ENCODE results near the gene GRIN3A. TPM values are rescaled to one million over a fixed set of nuclear protein-coding genes. Genes with fewer than 3 reads are reported as not detected.
A peak's percentile ranks its signal among the peaks of the same experiment; 100 is the strongest.

GRIN3A gene
- total RNA-seq, 1 donor from 2014 or later = 0.15 TPM

- no peak for DNase-seq
- H3K27me3 Mint-ChIP-seq (ENCODE audit: unreplicated experiment) = no peaks in the 10 kb centered on the region
- H3K9me3 Mint-ChIP-seq (ENCODE audit: unreplicated experiment) = no peaks in the 10 kb centered on the region
- H3K27ac Mint-ChIP-seq (ENCODE audit: unreplicated experiment) = no peak overlapping the region
- TF ChIP-seq CTCF (IDR thresholded peaks at IDR 0.05; ENCODE audit: partially characterized antibody, unreplicated experiment) = no peak
- H3K4me1 Mint-ChIP-seq (ENCODE audit: low read depth, unreplicated experiment) = peaks cover 7% of the 10 kb centered on the region
- no peak overlapping the region for H3K4me3 Mint-ChIP-seq (ENCODE audit: unreplicated experiment)
- no peaks in the 10 kb centered on the region for H3K36me3 Mint-ChIP-seq (ENCODE audit: unreplicated experiment)
These were observed 108.8 kb downstream of the GRIN3A start for GRCh38 chr9:101629636-101630035.

GRCh38 chr9:101628173-101628572 lies 110.3 kb downstream of the GRIN3A start:
- no peaks in the 10 kb centered on the region for H3K36me3 Mint-ChIP-seq (ENCODE audit: unreplicated experiment)
- H3K27me3 Mint-ChIP-seq (ENCODE audit: unreplicated experiment) = no peaks in the 10 kb centered on the region
- no peak overlapping the region for H3K4me3 Mint-ChIP-seq (ENCODE audit: unreplicated experiment)
- H3K27ac Mint-ChIP-seq (ENCODE audit: unreplicated experiment) = peak overlapping the region; percentile 72
- no peak for TF ChIP-seq CTCF (IDR thresholded peaks at IDR 0.05; ENCODE audit: partially characterized antibody, unreplicated experiment)
- peaks cover 7% of the 10 kb centered on the region for H3K4me1 Mint-ChIP-seq (ENCODE audit: low read depth, unreplicated experiment)
- no peak for DNase-seq
- no peaks in the 10 kb centered on the region for H3K9me3 Mint-ChIP-seq (ENCODE audit: unreplicated experiment)

GRCh38 chr9:101626295-101626694 lies 112.2 kb downstream of the GRIN3A start:
- no peak for DNase-seq
- TF ChIP-seq CTCF (IDR thresholded peaks at IDR 0.05; ENCODE audit: partially characterized antibody, unreplicated experiment) = no peak
- Mint-ChIP-seq H3K4me1 (ENCODE audit: low read depth, unreplicated experiment) (peaks cover 14% of the 10 kb centered on the region), H3K9me3 (ENCODE audit: unreplicated experiment) (no peaks in the 10 kb centered on the region), H3K27me3 (ENCODE audit: unreplicated experiment) (no peaks in the 10 kb centered on the region), H3K36me3 (ENCODE audit: unreplicated experiment) (no peaks in the 10 kb centered on the region), H3K27ac (ENCODE audit: unreplicated experiment) (no peak overlapping the region), H3K4me3 (ENCODE audit: unreplicated experiment) (no peak overlapping the region)

- H3K27ac Mint-ChIP-seq (ENCODE audit: unreplicated experiment) = no peak overlapping the region
- H3K9me3 Mint-ChIP-seq (ENCODE audit: unreplicated experiment) = no peaks in the 10 kb centered on the region
- no peaks in the 10 kb centered on the region for H3K27me3 Mint-ChIP-seq (ENCODE audit: unreplicated experiment)
- no peak overlapping the region for H3K4me3 Mint-ChIP-seq (ENCODE audit: unreplicated experiment)
- DNase-seq = no peak
- TF ChIP-seq CTCF (IDR thresholded peaks at IDR 0.05; ENCODE audit: partially characterized antibody, unreplicated experiment) = no peak
- H3K36me3 Mint-ChIP-seq (ENCODE audit: unreplicated experiment) = no peaks in the 10 kb centered on the region
- H3K4me1 Mint-ChIP-seq (ENCODE audit: low read depth, unreplicated experiment) = peaks cover 14% of the 10 kb centered on the region
These were observed 112.6 kb downstream of the GRIN3A start for GRCh38 chr9:101625876-101626275.

GRCh38 chr9:101620452-101620851 lies 118.0 kb downstream of the GRIN3A start:
- H3K4me1 Mint-ChIP-seq (ENCODE audit: low read depth, unreplicated experiment) = peaks cover 7% of the 10 kb centered on the region
- no peaks in the 10 kb centered on the region for H3K9me3 Mint-ChIP-seq (ENCODE audit: unreplicated experiment)
- no peak for DNase-seq
- no peaks in the 10 kb centered on the region for H3K36me3 Mint-ChIP-seq (ENCODE audit: unreplicated experiment)
- no peak for TF ChIP-seq CTCF (IDR thresholded peaks at IDR 0.05; ENCODE audit: partially characterized antibody, unreplicated experiment)
- no peaks in the 10 kb centered on the region for H3K27me3 Mint-ChIP-seq (ENCODE audit: unreplicated experiment)
- no peak overlapping the region for H3K4me3 Mint-ChIP-seq (ENCODE audit: unreplicated experiment)
- H3K27ac Mint-ChIP-seq (ENCODE audit: unreplicated experiment) = no peak overlapping the region

Measured in glutamatergic neuron (in vitro differentiated cells).